GM19035 (cell line): ENCODE results near the gene EXOC6B.

ENCODE experiments used
- ATAC-seq: cut with Tn5 transposase; IDR thresholded peaks from one replicate; pipeline ENCODE4 v1.9.1; 2021; ENCODE audit not compliant: unreplicated experiment

EXOC6B gene

GRCh38 chr2:72128059-72128842 lies 697.6 kb downstream of the EXOC6B start:
- ATAC-seq, result no peak

- ATAC-seq, result no peak
Measured at GRCh38 chr2:72127401-72128058, 698.3 kb downstream of the EXOC6B start.

GRCh38 chr2:72126186-72127100 lies 699.4 kb downstream of the EXOC6B start:
- ATAC-seq, result no peak
